ENCODE measurements around the gene OVCH1. TPM values are rescaled to one million over a fixed set of nuclear protein-coding genes. Genes with fewer than 3 reads are reported as not detected.

Gene OVCH1
- total RNA-seq, 1 experiment from 2014 or later, result not detected

DNA sequence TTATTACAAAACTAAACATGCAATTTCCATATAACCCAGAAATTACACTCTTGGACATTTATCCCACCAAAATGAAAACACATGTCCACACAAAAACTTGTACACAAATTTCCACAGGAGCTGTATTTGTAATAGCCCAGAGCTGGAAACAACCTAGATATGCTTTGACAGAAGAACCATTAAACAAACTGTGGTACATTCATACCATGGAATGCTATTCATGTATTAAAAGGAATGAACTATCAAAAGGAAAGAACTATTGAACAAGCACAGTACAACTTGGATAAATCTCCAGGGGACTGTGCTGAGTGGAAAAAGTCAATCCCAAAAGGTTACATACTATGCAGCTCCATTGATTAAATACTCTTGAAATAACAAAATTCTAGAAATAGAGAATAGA, 80.7 kb downstream of the OVCH1 start:
- Histone ChIP-seq H3K36me3 (ENCODE audit: control insufficient read depth, insufficient read depth, low read length) (no peaks in the 10 kb centered on the region), H3K9me3 (no peaks in the 10 kb centered on the region), H3K4me1 (no peaks in the 10 kb centered on the region), H3K27me3 (replicated peaks; ENCODE audit: control insufficient read depth, insufficient read depth, low read length) (no peaks in the 10 kb centered on the region), H3K4me3 (ENCODE audit: low read depth, low read length) (no peak overlapping the region)
- TF ChIP-seq, protein P1, sequence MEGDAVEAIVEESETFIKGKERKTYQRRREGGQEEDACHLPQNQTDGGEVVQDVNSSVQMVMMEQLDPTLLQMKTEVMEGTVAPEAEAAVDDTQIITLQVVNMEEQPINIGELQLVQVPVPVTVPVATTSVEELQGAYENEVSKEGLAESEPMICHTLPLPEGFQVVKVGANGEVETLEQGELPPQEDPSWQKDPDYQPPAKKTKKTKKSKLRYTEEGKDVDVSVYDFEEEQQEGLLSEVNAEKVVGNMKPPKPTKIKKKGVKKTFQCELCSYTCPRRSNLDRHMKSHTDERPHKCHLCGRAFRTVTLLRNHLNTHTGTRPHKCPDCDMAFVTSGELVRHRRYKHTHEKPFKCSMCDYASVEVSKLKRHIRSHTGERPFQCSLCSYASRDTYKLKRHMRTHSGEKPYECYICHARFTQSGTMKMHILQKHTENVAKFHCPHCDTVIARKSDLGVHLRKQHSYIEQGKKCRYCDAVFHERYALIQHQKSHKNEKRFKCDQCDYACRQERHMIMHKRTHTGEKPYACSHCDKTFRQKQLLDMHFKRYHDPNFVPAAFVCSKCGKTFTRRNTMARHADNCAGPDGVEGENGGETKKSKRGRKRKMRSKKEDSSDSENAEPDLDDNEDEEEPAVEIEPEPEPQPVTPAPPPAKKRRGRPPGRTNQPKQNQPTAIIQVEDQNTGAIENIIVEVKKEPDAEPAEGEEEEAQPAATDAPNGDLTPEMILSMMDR (IDR thresholded peaks at IDR 0.05; ENCODE audit: insufficient read depth in 1 of 2, low read depth in 1 of 2, low read length in 1 of 2, severe bottlenecking in 1 of 2, unreplicated experiment in 1 of 2), result no peak
- no peak overlapping the region for H3K4me3 Mint-ChIP-seq (ENCODE audit: unreplicated experiment)
- H3K4me1 Mint-ChIP-seq (ENCODE audit: low read depth, unreplicated experiment), result no peaks in the 10 kb centered on the region
- intact Hi-C loops (cut with micrococcal nuclease; ENCODE audit: unreplicated experiment), result no loop called here
- POLR2A ChIA-PET, result no interaction called here
- no TSS peak for BruUV-seq (replicated peaks)
- no peak overlapping the region for H3K27ac Mint-ChIP-seq (ENCODE audit: unreplicated experiment)
- DNase-seq, result no peak
- H3K27me3 Mint-ChIP-seq (ENCODE audit: insufficient read depth, unreplicated experiment), result peaks cover 11% of the 10 kb centered on the region
- H3K36me3 Mint-ChIP-seq (ENCODE audit: insufficient read depth, unreplicated experiment), result no peaks in the 10 kb centered on the region
- CTCF ChIA-PET, result no interaction called here
- no peaks in the 10 kb centered on the region for H3K9me3 Mint-ChIP-seq (ENCODE audit: unreplicated experiment)

DNA sequence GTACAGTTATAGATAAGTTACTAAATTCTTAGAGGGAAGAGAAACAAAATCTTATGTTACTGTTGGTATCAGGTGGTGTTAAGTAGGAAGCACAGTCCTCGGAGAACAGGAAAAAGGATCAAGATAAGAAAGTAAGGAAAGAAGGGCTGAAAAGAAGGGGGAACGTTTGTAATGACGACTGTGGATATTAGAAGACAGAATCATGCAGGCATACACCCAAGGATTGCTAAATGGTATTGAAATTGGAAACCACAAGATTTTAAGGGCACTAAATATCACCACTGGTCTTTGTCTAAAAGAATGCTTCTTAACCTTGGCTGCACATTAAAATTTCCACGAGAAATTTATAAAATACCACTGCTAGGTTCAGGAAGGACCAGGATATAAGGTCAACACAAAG, 82.4 kb downstream of the OVCH1 start:
- no peaks in the 10 kb centered on the region for H3K36me3 ChIP-seq (ENCODE audit: control insufficient read depth, insufficient read depth, low read length)
- H3K9me3 ChIP-seq, result no peaks in the 10 kb centered on the region
- Mint-ChIP-seq H3K9me3 (ENCODE audit: unreplicated experiment) (no peaks in the 10 kb centered on the region), H3K4me3 (ENCODE audit: unreplicated experiment) (no peak overlapping the region), H3K36me3 (ENCODE audit: insufficient read depth, unreplicated experiment) (no peaks in the 10 kb centered on the region), H3K4me1 (ENCODE audit: low read depth, unreplicated experiment) (no peaks in the 10 kb centered on the region), H3K27me3 (ENCODE audit: insufficient read depth, unreplicated experiment) (peaks cover 10% of the 10 kb centered on the region), H3K27ac (ENCODE audit: unreplicated experiment) (no peak overlapping the region)
- H3K4me3 ChIP-seq (ENCODE audit: low read depth, low read length), result no peak overlapping the region
- no peaks in the 10 kb centered on the region for H3K4me1 ChIP-seq
- ChIA-PET CTCF (no interaction called here), POLR2A (no interaction called here)
- no TSS peak for BruUV-seq (replicated peaks)
- H3K27me3 ChIP-seq (replicated peaks; ENCODE audit: control insufficient read depth, insufficient read depth, low read length), result no peaks in the 10 kb centered on the region
- no peak for DNase-seq
- TF ChIP-seq, protein P1 (IDR thresholded peaks at IDR 0.05; ENCODE audit: insufficient read depth in 1 of 2, low read depth in 1 of 2, low read length in 1 of 2, severe bottlenecking in 1 of 2, unreplicated experiment in 1 of 2), result no peak
- intact Hi-C loops (cut with micrococcal nuclease; ENCODE audit: unreplicated experiment), result no loop called here

DNA sequence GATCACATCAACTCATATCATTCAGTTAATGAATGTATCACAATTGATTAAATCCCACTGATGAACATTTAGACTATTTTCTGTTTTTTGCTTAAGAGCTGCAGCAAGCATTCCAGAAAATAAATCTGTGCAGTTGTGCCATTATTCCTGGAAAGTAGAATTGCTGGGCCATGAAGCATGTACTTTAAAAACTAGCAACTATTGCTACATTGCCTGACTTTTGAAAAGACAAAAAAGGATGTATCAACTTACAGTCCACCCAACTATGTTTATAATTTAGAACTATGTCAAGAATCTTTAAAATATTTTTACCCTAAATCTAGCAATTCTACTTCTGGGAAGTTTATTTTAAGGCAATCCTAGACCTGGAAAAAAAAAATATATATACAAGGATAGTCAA, 83.1 kb downstream of the OVCH1 start:
- POLR2A ChIA-PET, result no interaction called here
- Histone ChIP-seq H3K4me1 (no peaks in the 10 kb centered on the region), H3K9me3 (no peaks in the 10 kb centered on the region), H3K4me3 (ENCODE audit: low read depth, low read length) (no peak overlapping the region), H3K36me3 (ENCODE audit: control insufficient read depth, insufficient read depth, low read length) (no peaks in the 10 kb centered on the region), H3K27me3 (replicated peaks; ENCODE audit: control insufficient read depth, insufficient read depth, low read length) (no peaks in the 10 kb centered on the region)
- no TSS peak for BruUV-seq (replicated peaks)
- no peak overlapping the region for H3K4me3 Mint-ChIP-seq (ENCODE audit: unreplicated experiment)
- H3K36me3 Mint-ChIP-seq (ENCODE audit: insufficient read depth, unreplicated experiment), result no peaks in the 10 kb centered on the region
- H3K27ac Mint-ChIP-seq (ENCODE audit: unreplicated experiment), result no peak overlapping the region
- TF ChIP-seq, protein P1 (IDR thresholded peaks at IDR 0.05; ENCODE audit: insufficient read depth in 1 of 2, low read depth in 1 of 2, low read length in 1 of 2, severe bottlenecking in 1 of 2, unreplicated experiment in 1 of 2), result no peak
- DNase-seq, result no peak
- intact Hi-C loops (cut with micrococcal nuclease; ENCODE audit: unreplicated experiment), result no loop called here
- no peaks in the 10 kb centered on the region for H3K9me3 Mint-ChIP-seq (ENCODE audit: unreplicated experiment)
- CTCF ChIA-PET, result no interaction called here
- H3K27me3 Mint-ChIP-seq (ENCODE audit: insufficient read depth, unreplicated experiment), result peaks cover 11% of the 10 kb centered on the region
- H3K4me1 Mint-ChIP-seq (ENCODE audit: low read depth, unreplicated experiment), result no peaks in the 10 kb centered on the region
